SK-N-MC (cell line): ENCODE measurements around the gene ZNF267.
"Not testable (repeated sequence)": the region's sequence is repeated elsewhere in the genome, so short reads cannot be mapped to it uniquely, and the experiment has no call there.

Source experiments
- EZH2 ChIP-seq: fragments of 200-600 bp; sonication (generic); IDR thresholded peaks from one replicate; pipeline ENCODE4 v1.6.1; 2017; ENCODE audit warnings: antibody characterized with exemption
- POLR2AphosphoS5 ChIP-seq: IDR thresholded peaks from 2 replicates; pipeline ENCODE4 v1.6.1; 2012; ENCODE audit warnings: mild to moderate bottlenecking, low read depth, low read length, borderline replicate concordance

DNA sequence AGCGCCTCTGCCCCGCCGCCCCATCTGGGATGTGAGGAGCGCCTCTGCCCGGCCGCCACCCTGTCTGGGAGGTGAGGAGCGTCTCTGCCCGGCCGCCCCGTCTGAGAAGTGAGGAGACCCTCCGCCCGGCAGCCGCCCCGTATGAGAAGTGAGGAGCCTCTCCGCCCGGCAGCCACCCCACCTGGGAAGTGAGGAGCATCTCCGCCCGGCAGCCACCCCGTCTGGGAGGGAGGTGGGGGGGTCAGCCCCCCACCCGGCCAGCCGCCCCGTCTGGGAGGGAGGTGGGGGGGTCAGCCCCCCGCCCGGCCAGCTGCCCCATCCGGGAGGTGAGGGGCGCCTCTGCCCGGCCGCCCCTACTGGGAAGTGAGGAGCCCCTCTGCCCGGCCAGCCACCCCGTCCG, 37.2 kb upstream of the ZNF267 start:
- not testable (repeated sequence) for TF ChIP-seq POLR2AphosphoS5, EZH2
